DMS79 treated with DMSO at 0.1 percent for 48 hours (cell line): ENCODE results near the gene WDFY4.

Source experiments
- DNase-seq: peaks from one replicate; lab custom pipeline; 2025; lab: John Stamatoyannopoulos, UW

Gene WDFY4

GRCh38 chr10:49023752-49024151 is 339.1 kb downstream of the WDFY4 start:
- no peak for DNase-seq

- no peak for DNase-seq
Measured at GRCh38 chr10:49024484-49024883, 339.8 kb downstream of the WDFY4 start.

- DNase-seq, result no peak
Measured at GRCh38 chr10:49025347-49025983, 340.8 kb downstream of the WDFY4 start.

- DNase-seq, result no peak
Measured at GRCh38 chr10:49028639-49029038, 344.0 kb downstream of the WDFY4 start.

- DNase-seq, result no peak
Measured at GRCh38 chr10:49029666-49030065, 345.0 kb downstream of the WDFY4 start.
